CMK (cell line): Measurements from ENCODE around the gene WFDC6.
"Not testable (repeated sequence)": the region's sequence is repeated elsewhere in the genome, so short reads cannot be mapped to it uniquely, and the experiment has no call there.

Experiments
- DNase-seq: peaks from one replicate; pipeline ENCODE4 v3.0.0-alpha.2; 2010; ENCODE audit warnings: low read depth

Gene WFDC6

DNA sequence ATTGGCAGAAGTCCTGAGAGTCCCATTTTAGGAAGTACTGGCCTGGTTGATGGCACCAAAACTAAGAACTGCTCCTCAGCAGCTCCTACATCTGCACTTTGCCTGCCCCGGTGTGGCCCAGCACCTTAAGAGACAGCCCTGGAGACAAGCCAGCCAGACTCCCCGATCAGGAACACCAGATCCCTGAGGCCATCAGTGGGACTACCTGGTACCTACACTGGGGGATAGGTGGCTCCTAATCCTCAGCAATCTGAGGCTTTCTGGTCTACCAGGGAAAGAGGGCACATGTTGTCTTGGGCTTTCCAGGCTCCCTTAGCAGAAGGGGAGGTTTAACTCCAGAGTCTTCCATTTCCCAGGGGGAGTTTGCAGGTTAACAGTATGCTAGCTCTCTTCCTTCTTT is at the start of gene WFDC6:
WFDC6 (minus strand) TSS at position 101 of the 400 bp plus-strand sequence; CDS start at position 26, 75 bp downstream.
- no peak for DNase-seq

DNA sequence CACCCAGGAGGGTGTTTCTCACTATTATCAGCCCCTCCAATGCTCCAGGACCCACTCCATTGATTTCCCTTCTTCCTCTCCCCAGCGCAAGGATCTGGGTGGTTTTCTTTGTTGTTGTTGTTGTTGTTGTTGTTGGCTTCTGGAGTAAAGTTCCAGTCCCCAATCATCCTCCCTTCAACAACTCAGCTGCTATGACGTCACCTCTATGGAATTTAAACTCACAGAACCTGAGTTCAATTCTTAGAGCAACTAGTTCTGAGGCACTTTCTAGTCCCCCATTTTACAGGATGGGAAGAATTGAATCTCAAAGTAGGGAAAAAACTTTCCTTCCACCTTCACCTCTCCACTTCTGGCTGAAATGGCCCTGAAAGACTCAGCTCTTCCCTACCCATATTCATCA is 49.5 kb upstream of the WFDC6 start:
- no peak for DNase-seq

DNA sequence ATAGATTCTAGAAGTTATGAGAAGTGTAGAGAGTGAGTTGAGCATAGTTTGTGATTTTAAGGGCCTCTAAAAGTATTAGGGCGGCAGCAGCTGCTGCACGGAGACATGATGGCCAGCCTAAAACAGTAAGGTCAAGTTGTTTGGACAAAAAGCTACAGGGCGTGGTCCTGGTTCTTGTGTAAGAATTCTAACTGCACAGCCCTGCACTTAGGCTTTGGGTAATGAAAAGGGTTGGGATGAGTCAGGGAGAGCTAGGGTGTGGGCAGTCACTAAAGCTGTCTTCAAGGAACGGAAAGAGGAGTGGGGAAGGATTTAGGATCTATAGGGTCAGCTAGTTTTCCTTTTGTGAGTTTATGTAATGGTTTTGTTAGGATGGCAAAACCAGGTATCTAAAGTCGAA is 46.7 kb upstream of the WFDC6 start:
- DNase-seq: not testable (repeated sequence)

DNA sequence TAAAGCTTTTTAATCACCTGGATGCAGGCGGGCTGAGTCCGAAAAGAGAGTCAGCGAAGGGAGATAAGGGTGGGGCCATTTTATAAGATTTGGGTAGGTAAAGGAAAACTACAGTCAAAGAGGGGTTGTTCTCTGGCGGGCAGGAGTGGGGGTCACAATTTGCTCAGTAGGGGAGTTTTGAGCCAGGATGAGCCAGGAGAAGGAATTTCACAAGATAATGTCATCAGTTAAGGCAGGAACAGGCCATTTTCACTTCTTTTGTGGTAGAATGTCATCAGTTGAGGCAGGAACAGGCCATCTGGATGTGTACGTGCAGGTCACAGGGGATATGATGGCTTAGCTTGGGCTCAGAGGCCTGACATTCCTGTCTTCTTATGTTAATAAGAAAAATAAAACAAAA is 45.0 kb upstream of the WFDC6 start:
- DNase-seq: not testable (repeated sequence)

DNA sequence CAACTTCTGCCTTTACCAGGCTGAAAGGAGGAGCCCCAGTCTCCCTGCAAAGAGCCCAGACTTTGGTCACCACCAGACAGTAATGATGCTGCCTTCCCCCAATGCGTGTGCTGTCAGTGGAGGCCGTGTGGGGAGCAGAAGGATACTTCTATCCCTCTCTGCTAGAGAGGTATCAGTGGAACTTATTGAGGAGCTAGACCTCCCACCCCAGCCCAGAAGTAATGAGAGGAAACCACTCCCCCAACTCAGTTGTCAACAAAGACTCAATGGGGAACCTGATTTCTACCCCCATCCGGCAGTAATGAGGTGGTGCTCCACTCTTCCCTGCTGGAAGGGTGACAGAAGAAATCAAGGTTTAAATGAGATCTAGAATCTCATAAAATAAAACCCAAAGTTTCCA is 44.2 kb upstream of the WFDC6 start:
- no peak for DNase-seq

DNA sequence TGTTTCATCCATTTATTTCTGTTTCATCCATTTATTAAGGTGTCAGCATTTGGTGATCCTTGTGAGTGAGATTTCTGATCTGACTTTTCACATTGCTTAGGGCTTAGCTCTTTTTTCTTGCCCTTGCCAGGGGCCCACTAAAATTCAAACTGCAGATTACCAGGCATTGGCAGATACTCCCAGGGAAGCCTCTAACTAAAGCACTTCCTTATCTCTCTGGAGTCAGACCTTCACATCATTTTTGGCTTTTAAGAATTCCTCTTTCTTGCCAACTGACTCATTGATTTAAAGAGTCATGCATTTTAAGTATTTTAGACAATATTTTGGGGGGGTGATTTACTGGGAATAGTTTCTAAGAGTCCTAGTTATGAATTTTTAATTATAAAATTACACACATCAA is 42.4 kb upstream of the WFDC6 start:
- DNase-seq: no peak

DNA sequence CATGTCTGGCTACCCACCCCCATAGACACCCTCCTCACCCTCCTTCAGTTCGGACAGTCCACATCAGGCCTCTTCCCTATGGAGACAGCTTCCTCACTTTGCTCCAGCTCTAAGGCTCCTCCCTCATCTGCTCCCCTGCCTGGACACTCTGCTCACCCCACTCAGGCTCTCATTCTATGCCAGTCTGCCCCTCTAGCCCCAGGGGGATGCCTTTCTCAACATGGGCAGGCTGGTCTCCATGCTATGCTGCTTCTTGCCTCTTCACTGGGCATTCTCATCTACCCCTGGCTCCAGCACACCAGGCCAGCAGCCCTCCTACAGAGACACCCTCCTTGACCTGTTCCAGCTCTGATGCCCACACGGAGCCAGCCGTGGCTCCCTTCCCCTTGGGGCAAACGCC is 39.9 kb upstream of the WFDC6 start, which contains the start of gene WFDC8:
WFDC8 (minus strand) TSS at position 101 of the 400 bp plus-strand sequence; CDS start at position 64, 37 bp downstream.
- DNase-seq: no peak

DNA sequence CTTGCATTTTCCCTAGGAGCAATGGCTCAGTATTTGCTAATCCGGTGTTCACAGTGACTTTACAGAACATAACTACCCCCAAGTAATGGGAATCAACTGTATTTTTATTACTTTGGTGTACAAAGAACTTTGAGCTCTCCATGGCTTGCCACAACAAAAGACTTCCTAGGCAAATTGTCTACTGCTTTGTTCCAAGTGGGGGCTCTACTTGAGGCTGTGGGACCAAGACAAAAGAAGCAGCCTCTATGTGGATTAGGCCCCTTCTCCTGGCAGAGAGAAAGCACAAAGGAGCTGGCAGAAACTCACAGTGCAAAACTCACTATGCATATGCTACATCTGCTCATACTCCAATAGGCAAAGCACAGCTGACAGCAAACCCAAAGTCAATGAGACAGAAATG is 38.9 kb upstream of the WFDC6 start:
- DNase-seq: no peak

DNA sequence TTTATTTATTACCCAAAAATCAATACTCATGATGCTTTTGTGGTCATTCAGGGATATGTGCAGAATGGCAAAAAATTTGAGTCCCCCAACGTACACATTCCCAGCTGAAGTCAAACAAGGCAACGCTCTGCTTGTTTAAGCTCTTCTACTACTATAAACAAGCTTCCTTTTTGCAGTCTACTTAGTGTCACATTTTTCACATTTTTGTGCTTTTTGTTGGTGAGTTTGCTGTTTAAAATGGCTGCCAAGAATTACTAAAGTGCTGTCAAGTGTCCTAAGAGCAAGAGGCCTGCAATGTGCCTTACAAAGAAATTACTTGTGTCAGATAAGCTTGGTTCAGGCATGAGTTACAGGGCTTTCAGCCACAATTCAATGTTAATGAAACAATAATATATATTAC is 37.7 kb upstream of the WFDC6 start:
- DNase-seq: no peak

DNA sequence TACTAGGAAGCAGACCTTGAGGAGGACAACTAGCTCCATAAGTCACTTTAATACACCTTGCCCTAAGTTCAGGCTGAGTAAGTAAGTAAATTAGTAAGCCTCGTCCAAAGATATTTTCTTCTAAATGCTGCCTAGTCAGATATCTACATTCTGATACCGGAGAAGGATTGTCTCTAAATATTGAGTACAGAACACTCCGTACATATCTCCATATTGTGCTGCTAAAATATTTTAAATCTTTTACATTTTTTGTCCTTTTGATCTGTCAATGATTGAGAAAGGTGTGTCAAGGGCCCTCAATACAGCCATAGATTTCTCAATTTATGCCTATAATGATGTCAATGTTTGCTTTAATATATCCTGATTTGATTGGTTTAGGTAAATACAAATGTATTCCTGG is 36.6 kb upstream of the WFDC6 start:
- DNase-seq: no peak

DNA sequence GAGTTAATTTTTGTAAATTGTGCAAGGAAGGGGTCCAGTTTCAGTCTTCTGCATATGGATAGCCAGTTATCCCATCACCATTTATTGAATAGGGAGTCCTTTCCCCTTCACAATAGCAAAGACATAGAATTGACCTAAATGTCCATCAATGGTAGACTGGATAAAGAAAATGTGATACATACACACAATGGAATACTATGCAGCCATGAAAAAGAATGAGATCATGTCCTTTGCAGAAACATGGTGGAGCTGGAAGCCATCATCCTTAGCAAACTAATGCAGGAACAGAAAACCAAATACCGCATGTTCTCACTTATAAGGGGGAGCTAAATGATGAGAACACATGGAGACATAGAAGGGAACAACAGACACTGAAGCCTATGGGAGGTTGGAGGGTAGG is 30.4 kb upstream of the WFDC6 start:
- DNase-seq: not testable (repeated sequence)

DNA sequence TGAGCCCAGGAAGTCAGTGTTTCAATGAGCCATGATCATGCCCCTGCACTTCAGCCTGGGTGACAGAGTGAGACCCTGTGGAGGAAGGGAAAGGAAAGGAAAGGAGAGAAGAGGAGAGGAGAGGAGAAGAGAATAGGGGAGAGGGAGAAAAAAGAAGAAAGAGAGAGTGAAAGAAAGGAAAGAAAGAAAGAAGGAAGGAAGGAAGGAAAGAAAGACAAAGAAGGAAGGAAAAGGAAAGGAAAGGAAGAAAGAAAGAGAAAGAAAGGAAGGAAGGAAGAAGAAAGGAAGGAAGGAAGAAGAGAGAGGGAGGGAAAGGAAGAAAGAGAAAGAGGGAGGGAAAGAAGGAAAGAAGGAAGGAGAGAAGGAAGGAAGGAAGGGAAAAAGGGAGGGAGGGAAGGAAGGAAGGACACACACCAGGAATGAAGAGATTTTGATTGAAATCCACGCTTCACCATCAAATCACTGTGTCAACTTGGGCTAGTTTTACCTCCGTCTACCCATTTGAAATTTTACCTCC is 25.5 kb upstream of the WFDC6 start:
- DNase-seq: no peak

DNA sequence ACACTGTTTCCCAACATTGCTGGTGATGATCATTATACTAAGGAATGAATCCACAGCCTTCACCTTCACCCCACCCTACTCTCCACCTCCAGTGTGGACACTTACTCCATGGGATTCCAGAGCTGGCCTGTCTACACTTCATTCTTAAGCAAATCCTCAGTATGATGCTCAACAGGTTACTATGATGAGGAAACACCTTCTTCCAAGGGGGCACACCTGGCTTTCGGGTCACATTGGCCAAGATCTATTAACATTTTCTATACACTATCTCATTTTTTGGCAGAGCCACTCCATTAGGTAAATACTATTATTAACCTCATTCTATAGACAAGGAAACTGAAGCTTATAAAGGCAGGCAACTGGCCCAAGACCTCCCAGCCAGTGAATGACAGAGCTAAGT is 15.9 kb upstream of the WFDC6 start:
- DNase-seq: no peak

DNA sequence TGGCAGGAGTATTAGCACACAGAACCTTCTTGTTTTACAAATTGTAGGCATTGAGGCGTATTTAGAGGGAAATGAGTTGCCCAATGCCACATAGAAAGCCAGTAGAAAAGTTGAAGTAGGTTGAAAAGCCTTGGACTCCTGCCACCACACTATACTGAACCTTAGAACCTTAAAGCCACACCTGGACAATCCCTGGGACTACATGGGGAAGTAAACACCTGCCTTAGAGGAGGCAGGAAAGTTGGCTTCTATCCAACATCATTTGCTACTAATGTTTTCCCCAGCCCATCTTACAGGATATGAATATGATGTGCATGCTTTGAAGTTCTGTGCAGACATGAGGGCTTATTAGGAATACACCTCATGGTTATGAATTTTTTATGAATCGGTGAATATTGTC is 13.2 kb upstream of the WFDC6 start:
- no peak for DNase-seq

DNA sequence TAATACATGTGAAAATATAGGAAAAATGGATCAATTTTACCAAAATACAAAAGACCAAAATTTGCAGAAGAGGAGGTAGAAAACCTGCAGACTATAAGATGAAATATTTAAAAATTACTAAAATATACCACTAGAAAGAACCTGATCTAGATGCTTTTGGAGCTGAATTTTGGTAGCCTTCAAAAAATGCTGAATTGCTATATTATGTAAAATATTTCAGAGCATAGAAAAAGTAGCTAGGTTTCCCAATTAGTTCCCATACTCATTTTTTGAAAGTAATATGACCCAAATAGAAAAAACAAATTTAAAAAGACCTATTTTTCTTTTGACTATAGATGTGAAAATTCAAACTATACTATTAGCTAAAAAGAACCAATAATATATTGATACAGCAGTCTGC is 11.5 kb upstream of the WFDC6 start:
- DNase-seq: no peak

DNA sequence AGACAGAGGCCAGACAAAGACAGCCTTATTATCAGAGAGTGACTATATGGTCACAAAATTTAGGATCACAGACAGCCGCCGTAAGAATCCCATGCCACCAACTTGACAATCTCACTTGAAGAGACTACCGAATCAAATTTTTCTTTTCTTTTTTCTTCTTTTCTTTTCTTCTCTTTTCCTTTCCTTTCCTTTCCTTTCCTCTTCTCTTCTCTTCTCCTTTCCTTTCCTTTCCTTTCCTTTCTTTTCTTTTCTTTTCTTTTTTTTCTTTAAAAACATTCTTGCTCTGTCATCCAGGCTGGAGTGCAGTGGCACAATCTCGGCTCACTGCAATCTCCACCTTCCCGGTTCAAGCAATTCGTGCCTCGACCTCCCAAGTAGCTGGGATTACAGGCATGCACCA is 9.1 kb upstream of the WFDC6 start:
- no peak for DNase-seq

DNA sequence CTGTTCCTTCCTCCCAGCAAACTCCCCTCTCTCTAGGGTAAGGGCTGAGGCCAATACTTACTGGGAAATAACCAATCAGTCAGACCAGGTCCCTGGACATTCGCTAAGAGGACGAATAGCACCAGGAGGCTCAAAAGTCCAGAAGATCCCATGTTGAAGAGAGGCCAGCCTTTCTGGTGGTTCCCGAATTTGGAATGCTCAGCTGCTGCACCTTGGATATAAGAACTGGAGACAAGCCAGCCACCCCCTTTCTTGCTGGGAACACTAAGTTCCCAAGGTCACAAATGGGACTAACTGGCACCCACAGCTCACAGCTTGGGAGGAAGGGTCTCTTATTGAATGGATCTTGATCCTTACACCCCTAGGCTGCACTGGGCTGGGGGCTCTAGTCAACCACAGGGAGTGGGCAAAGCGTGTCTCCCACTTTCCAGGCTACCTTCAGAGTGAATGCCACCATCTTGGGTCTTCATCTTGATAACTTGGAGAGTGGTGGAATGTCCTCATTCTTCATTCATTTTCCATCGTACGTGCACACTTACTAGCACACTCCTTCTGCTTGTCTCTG is 8.0 kb upstream of the WFDC6 start, which contains the start of gene EPPIN:
EPPIN (minus strand) TSS at position 196 of the 565 bp plus-strand sequence; CDS start at position 152, 44 bp downstream.
- no peak for DNase-seq

DNA sequence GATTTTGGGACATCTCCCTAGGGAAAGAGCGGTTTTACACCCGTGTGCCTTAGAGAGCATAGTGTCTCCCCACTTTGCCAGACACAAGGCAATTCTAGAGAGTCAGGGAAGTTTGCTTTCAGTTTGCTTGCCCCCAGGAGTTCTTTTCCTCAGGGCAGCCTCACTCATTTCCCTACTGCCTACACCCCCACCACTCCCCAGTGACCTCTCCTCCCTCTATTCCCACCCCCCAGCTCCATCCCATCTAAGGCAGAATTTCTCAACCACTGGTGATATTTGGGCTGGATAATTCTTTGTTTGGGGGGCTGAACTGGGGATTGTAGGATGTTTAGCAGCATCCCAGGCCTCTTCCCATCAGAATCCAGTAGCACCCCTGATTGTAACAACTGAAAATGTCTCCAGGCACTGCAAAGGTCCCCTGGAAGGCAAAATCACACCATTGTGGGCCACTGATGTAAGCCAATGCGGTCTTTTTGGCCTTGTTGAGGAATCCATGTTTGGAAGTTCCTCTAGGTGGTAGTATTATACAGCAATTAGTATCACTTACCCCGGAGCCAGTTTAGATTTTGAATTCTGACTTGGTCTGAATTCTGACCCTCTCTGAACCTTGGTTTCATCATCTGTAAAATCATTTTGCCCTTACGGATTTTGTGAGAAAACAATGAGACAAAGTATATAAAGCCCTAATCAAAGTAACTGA is 6.6 kb upstream of the WFDC6 start:
- DNase-seq: no peak

DNA sequence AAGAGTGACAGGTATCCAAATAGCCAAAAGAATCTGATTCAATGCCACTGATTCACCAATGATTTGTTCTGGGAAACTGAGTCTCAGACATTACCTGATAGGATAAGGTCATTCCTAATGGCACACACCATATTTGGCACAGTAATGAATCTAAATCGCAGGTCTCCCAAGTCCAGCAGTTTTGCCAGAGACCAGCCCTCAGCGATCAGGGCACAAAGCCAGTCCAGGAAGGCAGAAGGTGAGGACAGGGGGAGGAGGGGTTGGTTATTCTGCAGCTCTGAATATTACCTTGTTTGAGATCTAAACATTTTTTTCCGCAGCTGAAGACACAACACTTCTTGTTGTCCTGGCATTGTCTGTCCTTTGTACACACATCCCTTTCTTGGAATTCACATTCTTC is 6.1 kb upstream of the WFDC6 start:
- no peak for DNase-seq

DNA sequence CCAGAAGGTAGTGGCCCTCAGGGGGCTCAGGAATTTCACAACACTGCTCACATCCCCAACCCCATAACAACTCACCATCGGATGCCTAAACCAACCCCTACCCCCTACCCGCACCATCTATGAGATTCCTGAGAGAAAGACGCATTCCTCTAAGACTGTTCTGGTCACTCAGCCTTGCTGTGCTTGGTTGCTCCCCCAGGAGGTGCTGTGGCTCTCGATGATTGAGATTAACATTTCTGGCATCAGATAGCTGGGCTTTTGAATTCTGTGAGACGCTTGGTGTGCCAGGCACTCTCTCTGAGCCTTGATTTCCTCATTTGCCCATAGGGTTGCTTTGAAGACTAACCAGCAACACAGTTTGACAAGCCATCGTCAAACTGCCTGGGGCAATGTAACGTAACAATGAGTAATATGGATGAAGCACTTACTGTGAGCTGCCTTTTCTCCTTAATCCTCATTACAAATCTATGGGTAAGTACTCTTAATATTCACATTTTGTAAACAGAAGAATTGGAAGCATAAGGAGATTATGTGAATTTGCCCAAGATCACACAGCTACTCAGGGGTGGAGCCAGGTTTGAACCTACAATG is 978 bp downstream of the WFDC6 start:
- no peak for DNase-seq

DNA sequence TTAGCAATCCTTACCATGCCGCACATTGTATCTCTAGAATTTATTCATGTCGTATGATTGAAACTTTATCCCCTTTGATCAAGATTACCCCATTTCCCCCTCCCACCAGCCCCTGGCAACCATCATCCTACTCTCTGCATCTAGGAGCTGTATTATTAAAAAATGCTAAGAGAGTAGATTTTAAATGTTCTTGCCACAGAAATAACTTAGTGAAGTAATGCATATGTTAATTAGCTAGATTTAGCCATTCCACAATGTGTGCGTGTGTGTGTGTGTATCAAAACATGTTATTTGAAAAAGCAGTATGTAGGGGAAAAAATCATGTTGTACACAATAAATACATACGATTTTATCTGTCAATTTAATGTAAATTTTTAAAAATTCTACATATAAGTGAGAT is 12.0 kb downstream of the WFDC6 start:
- no peak for DNase-seq

DNA sequence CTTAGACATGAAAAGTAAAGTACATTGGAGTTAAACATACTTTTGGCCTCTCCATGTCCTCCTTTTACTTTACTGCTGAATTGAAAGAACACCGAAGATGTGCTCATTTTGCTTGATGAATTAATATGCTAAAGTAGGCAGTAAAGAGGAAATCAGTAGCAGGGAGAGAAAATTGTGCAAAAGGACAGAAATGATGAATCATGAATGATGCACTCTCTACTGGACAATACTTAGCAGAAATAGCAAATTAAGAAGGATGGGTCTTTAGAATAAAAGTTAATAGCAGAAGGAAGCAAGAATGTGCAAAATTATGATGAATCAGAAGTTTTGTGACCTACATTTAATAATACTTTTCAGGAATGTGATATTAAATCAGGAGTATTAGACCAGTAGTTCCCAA is 15.5 kb downstream of the WFDC6 start:
- DNase-seq: no peak

DNA sequence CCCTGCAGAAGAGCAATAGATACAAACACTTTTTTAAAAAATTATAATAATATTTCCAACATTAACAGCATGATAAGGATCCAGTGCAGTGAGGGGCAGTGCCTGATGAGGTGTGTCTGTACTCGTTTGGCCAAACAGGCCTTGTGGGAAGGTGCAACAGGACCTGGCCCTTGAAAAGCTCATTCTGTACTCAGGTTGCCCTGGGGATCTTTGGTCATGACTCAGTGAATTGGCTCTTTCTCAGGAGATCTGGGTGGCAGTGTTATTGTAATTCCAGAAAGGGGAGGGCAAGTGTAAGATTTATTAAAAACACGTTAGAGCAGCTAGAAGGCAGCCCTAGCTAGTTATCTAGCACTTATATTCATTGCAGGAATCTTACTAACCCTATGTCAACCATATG is 21.0 kb downstream of the WFDC6 start:
- no peak for DNase-seq
